Skeletal muscle satellite cell (primary cell): ENCODE results near the gene GALNT13.
"Not testable (repeated sequence)": the region's sequence is repeated elsewhere in the genome, so short reads cannot be mapped to it uniquely, and the experiment has no call there.

Experiments used
- H3K27me3 ChIP-seq: 2 replicates; pipeline ENCODE4 v1.7.0; 2013; ENCODE audit warnings: low read length; ENCODE audit not compliant: control insufficient read depth, insufficient read depth
- H3K36me3 ChIP-seq: 2 replicates; pipeline ENCODE4 v1.7.0; 2013; ENCODE audit warnings: mild to moderate bottlenecking, control low read depth, low read length; ENCODE audit not compliant: insufficient read depth
- H3K4me1 ChIP-seq: 2 replicates; pipeline ENCODE4 v1.7.0; 2013; ENCODE audit warnings: low read length; ENCODE audit not compliant: control insufficient read depth, insufficient read depth
- H3K4me2 ChIP-seq: 2 replicates; pipeline ENCODE4 v1.7.0; 2013; ENCODE audit warnings: mild to moderate bottlenecking, low read length
- H3K4me3 ChIP-seq: 2 replicates; pipeline ENCODE4 v1.7.0; 2013; ENCODE audit warnings: low read length
- H3K9ac ChIP-seq: 2 replicates; pipeline ENCODE4 v1.7.0; 2013; ENCODE audit warnings: mild to moderate bottlenecking, low read depth, low read length, moderate library complexity
- H3K9me3 ChIP-seq: replicated peaks from 2 replicates; pipeline ENCODE4 v1.7.0; 2013; ENCODE audit warnings: mild to moderate bottlenecking, control low read depth, low read length

The GALNT13 gene

DNA sequence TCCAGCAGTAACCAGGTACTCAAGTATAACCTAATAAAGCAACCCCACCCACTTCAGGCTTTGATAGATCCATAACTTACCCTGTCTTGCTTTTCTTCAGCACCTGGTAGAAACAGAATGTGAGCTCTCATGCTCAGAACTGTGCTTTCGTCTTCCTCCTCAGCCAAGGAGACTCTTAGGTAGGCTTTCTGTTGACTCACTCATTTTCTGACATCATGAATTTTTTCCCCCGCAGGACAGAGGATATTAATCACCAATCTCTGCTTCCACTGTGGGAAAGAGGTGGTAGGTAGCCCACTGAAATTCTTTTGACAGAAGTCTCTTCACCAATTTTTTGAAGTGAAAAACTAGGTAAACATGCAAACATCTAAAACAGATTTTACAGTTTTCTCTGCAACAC is 585.6 kb downstream of the GALNT13 start:
- H3K4me3 ChIP-seq: no peak overlapping the region
- peak overlapping the region; percentile 34 for H3K4me2 ChIP-seq
- H3K4me1 ChIP-seq: peaks cover 13% of the 10 kb centered on the region
- H3K9me3 ChIP-seq: no peaks in the 10 kb centered on the region
- H3K27me3 ChIP-seq: no peaks in the 10 kb centered on the region
- no peaks in the 10 kb centered on the region for H3K36me3 ChIP-seq
- H3K9ac ChIP-seq: no peak overlapping the region

DNA sequence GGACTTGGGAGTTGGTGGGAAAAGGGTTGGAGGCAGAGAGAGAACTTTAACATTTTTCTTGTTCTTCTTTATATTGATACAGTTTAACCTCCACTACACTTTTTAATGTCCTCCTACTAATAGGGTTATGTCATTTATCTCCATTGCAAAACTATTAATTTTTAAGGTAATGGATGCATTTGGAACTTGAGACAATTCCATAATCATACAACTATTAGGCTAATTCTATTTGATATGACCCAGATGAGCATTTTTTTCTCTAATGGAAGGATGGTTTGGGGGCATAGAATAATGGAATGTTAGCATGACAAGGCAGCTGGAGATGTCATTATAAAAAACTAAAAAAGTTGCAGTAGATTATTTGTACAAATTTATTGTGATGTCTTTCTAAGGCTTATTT is 587.6 kb downstream of the GALNT13 start:
- Histone ChIP-seq H3K4me2 (no peak overlapping the region), H3K4me3 (no peak overlapping the region), H3K27me3 (no peaks in the 10 kb centered on the region), H3K9ac (no peak overlapping the region), H3K9me3 (no peaks in the 10 kb centered on the region), H3K36me3 (no peaks in the 10 kb centered on the region), H3K4me1 (peaks cover 13% of the 10 kb centered on the region)

DNA sequence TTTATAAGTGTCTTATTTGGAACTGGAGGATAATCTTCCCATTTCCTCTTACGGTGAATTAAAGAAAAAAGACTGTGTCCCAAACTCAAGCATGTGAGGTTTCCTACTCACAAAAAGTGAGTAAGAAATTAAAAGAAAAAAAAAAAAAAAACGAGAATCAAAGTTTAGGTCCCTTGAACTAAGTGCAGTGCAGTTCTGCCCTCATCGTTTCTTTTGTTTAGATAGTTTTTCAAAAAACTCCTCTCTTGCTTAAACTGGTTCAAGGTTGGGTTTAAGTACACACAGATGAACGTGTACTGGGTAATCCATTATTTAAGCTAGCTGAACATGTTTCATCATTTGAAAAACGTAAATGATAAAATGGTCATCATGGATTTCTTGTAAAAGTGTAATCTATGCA is 590.9 kb downstream of the GALNT13 start:
- Histone ChIP-seq H3K27me3 (no peaks in the 10 kb centered on the region), H3K4me1 (peaks cover 7% of the 10 kb centered on the region), H3K4me2 (no peak overlapping the region), H3K9ac (no peak overlapping the region), H3K4me3 (no peak overlapping the region), H3K36me3 (no peaks in the 10 kb centered on the region), H3K9me3 (no peaks in the 10 kb centered on the region)

DNA sequence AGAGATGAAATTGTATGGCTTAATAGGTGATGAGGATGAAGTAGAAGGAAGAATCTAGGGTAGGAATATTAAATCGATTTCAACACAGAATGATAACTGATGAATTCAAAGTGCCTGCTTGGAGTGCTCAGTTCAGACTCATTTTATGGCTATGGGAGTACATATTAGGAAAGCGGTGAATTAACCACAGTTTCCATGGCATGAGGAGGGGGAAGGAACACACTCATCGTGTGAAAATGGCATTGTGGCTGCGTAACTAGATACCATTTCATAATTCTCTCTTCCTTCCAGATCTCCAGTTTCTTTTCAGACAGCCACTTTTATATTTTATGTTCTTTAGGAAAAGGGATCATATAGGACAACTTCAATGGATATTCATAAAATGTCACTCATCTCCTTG is 594.5 kb downstream of the GALNT13 start:
- Histone ChIP-seq H3K4me2 (no peak overlapping the region), H3K36me3 (no peaks in the 10 kb centered on the region), H3K9me3 (no peaks in the 10 kb centered on the region), H3K4me3 (no peak overlapping the region), H3K9ac (no peak overlapping the region), H3K27me3 (no peaks in the 10 kb centered on the region), H3K4me1 (peaks cover 7% of the 10 kb centered on the region)

DNA sequence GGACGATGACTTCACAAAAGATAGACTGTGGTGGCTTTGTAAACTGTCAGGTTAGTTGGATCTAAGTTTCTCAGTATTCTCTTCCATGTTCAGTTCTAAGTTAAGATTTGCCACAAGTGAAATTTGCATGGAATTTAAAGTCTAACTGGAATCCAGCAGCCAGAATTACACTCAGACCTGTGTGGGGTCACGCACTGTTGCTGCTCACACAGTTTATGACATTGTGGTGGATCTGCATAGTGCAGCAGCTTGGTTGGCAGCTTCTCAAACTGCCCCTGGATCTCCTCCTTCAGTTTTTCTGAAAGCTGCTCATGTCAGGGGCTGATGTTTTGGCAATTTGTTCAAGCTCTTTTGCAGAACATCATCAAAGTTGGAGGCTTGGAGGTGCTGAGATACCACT is 598.7 kb downstream of the GALNT13 start:
- Histone ChIP-seq H3K4me2 (no peak overlapping the region), H3K9me3 (no peaks in the 10 kb centered on the region), H3K36me3 (no peaks in the 10 kb centered on the region), H3K4me3 (no peak overlapping the region), H3K27me3 (no peaks in the 10 kb centered on the region), H3K4me1 (peaks cover 7% of the 10 kb centered on the region), H3K9ac (no peak overlapping the region)

DNA sequence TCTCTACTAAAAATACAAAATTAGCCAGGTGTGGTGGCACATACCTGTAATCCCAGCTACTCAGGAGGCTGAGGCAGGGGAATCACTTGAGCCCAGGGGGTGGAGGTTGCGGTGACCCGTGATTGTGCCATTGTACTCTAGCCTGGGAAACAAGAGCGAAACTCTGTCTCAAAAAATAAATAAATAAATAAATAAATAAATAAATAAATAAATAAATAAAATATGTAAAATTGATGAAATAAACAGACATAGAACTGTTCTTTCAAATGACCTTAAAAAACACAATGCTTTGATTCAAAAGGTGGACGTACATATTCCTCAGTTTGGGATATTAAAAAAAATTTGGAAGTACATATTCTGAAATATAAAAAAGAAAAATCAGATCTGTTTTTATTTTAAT is 599.8 kb downstream of the GALNT13 start:
- H3K27me3 ChIP-seq, H3K4me1 ChIP-seq, H3K9me3 ChIP-seq, H3K4me2 ChIP-seq, H3K4me3 ChIP-seq, H3K36me3 ChIP-seq, H3K9ac ChIP-seq: not testable (repeated sequence)

DNA sequence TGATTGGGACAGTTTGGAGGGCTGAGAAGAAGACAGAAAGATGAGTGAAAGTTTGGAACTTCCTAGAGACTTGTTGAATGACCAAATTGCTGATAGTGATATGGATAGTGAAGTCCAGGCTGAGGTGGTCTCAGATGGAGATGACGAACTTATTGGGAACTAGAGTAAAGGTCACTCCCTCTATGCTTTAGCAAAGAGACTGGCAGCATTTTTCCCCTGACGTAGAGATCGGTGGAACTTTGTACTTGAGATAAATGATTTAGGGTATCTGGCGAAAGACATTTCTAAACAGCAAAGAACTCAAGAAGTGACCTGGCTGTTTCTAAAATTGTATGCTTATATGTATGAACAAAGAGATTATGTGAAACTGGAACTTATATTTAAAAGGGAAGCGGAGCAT is 605.6 kb downstream of the GALNT13 start:
- Histone ChIP-seq H3K9me3 (no peaks in the 10 kb centered on the region), H3K27me3 (no peaks in the 10 kb centered on the region), H3K9ac (no peak overlapping the region), H3K4me3 (no peak overlapping the region), H3K36me3 (no peaks in the 10 kb centered on the region), H3K4me2 (no peak overlapping the region), H3K4me1 (no peaks in the 10 kb centered on the region)

DNA sequence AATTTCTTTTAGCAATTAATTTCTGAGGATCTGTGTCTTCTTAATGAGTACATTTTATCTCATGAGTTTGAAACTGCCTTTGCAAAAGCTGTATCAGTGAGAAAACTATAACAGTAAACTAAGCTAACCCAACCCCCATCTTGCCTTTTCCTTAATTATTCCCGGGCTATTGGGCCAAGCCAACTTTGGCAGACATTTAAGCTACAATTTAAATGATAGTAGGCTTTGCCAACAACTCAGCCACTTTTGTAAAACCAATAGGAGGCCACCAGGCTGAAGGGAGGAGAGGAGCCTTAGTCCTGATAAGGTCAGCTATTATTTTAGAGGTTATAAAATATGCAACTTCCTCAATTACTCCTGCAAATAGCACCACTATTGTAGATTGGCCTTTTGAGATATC is 608.8 kb downstream of the GALNT13 start:
- H3K36me3 ChIP-seq: no peaks in the 10 kb centered on the region
- H3K9ac ChIP-seq: no peak overlapping the region
- H3K4me1 ChIP-seq: no peaks in the 10 kb centered on the region
- no peak overlapping the region for H3K4me3 ChIP-seq
- H3K27me3 ChIP-seq: no peaks in the 10 kb centered on the region
- H3K9me3 ChIP-seq: no peaks in the 10 kb centered on the region
- no peak overlapping the region for H3K4me2 ChIP-seq

DNA sequence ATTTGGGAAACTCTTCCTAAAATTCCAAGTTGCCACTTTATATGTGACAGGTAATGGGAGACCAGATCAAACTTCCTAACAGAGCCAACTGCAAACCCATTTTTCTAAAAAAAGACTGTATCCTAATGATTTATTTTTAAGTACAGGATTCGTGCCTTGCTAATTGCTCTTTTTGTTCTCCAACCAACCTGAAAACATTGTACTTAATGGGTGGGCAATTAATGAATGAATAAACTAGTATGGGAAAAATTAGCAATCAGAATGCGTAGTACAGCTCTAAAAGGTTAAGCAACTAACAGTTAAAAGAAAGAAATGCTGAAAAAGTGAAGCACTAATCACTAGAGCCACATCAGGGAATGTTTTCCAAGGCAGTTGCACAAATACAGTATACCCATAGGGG is 609.6 kb downstream of the GALNT13 start:
- Histone ChIP-seq H3K9ac (no peak overlapping the region), H3K36me3 (no peaks in the 10 kb centered on the region), H3K4me3 (no peak overlapping the region), H3K27me3 (no peaks in the 10 kb centered on the region), H3K4me2 (no peak overlapping the region), H3K9me3 (no peaks in the 10 kb centered on the region), H3K4me1 (no peaks in the 10 kb centered on the region)

DNA sequence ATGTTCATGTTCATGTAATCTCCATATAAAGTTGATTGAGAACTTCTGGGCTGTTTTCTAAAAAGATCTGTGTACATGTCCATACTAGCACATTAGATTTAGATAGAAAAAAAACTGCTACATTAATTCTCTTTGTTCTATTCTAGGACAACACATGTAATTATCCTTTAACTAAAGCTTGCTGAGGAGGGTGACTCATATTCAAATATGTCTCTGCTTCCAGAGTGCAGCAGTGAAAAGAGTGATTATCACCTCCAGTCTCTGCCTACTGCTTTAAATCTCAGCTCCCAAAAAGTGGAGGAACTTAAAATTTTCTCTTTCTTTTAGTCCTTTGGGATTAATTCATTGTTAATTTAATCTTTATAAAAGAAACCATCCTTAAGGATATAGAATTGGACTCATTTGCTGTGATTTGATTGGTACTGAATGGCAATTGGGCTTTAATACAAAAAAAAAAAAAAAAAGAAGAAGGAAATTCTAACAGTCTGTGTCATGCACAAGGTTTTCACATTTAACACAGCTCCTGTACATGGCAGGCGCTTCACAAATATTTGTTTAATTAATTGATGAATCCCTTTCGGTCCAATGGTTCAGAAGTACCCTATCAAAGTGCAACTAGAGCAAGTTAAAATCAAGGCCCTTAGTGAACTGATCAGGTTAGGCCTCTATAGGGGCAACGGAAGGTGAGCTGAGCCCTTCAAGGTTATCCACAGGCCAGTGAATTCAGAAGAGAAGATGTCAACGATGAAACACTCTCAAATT is 612.8 kb downstream of the GALNT13 start:
- no peak overlapping the region for H3K4me3 ChIP-seq
- no peaks in the 10 kb centered on the region for H3K27me3 ChIP-seq
- no peaks in the 10 kb centered on the region for H3K36me3 ChIP-seq
- no peak overlapping the region for H3K9ac ChIP-seq
- no peaks in the 10 kb centered on the region for H3K4me1 ChIP-seq
- no peak overlapping the region for H3K4me2 ChIP-seq
- H3K9me3 ChIP-seq: no peaks in the 10 kb centered on the region

DNA sequence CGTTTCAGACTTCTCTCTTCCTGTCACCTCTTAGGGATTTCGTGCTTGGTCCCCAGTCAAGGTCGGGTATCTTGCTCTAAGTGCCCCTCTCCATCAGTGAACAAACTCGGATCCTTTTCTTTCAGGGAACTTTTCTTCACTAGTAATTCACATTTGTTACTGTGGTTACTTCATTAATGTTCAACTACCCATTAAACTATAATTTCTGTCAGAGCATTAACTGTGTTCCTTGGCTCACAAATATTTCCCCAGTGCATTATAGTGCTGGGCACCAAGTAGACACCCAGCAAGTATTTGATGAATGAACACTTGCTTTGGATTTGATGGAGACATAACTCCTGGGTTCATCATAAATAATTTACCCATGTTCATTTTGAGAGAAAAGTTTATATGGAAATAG is 617.1 kb downstream of the GALNT13 start:
- no peaks in the 10 kb centered on the region for H3K27me3 ChIP-seq
- no peak overlapping the region for H3K4me3 ChIP-seq
- H3K4me2 ChIP-seq: no peak overlapping the region
- no peaks in the 10 kb centered on the region for H3K4me1 ChIP-seq
- no peaks in the 10 kb centered on the region for H3K9me3 ChIP-seq
- no peak overlapping the region for H3K9ac ChIP-seq
- H3K36me3 ChIP-seq: no peaks in the 10 kb centered on the region

DNA sequence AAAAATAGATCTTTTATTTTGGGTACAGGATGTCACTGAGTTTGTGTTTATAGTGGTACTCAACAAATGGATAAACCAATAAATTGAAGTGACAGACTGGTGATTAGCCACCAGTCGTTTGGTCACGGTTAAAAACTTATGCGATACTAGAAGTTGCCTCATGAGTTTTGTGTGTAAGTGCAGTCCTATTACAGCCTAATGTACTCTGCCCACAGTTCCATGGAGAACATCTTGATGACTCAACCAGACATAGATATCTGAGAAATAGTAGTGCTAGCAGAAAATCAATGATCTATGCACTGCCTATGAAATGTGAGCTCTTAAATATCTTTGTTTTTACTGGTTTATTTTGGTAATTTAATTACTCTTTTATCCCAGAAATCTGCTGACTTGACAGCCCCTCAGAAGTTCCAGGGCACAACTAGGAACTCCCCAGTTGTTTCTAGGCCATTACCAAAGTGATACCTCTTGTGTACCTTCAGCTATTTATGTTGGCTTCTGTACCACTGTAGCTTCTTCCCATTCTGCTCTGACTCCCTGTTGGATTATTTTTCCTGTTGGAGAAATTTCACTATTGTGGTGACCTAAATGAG is 617.6 kb downstream of the GALNT13 start:
- no peaks in the 10 kb centered on the region for H3K4me1 ChIP-seq
- H3K27me3 ChIP-seq: no peaks in the 10 kb centered on the region
- H3K9me3 ChIP-seq: no peaks in the 10 kb centered on the region
- H3K9ac ChIP-seq: no peak overlapping the region
- no peak overlapping the region for H3K4me2 ChIP-seq
- H3K4me3 ChIP-seq: no peak overlapping the region
- no peaks in the 10 kb centered on the region for H3K36me3 ChIP-seq
